ENCODE results near the gene ATP2B2. TPM values are rescaled to one million over a fixed set of nuclear protein-coding genes. Genes with fewer than 3 reads are reported as not detected.

Gene ATP2B2
- total RNA-seq, 2 experiments from 2014 or later, result not detected

DNA sequence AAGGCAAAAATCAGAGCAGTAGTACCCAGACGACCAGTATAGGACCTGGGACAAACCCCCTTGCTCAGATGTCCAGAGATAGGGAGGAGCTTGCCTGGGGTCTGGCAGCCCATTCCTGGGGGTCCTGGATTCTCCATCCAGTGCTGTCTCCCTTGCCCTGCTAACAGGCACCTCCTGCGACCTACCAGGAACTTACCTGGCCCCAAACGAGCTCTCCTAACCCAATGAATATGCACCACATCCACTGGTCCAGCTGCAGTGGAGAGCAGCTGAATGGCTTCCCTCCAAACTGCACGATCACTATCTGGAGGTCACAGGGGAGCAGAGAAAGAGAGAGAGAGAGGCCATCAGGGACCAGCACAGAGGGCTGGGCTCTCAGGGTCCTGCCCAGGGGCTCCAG, 165.3 kb downstream of the ATP2B2 start:
- CTCF ChIA-PET, result interaction anchor here (1.3 to 1.6 kb wide), 2 partner anchors 9 to 398 kb away, joined by 3 read pairs; no protein-coding TSS in a partner anchor
- POLR2A ChIA-PET, result no interaction called here

DNA sequence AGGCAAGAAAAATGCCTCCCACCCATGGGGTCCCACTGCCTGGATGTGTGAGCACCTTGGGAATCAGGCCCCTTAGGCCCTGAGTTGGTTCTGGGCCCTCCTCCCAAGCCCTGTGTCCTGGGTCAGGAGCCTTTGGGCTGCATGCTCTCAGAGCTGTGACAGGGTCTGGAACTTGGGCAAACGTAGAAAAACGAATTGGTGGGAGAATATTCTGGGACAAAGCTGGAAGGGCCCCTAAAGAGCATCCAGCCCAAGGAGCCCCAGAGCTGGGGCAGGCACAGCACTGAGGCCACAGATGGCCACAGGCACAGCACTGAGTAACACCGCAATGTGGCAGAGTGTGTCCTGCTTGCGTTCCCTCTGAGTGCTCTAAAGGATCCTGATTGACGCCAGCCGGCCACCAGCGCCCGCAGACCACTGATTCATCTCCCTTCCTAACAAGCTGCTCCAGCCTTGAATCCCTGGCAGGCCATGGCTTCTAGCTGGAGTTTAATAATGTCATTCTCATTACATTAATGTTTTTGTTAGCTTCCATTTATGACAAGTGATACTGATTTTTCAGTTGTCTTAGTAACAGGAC, 165.9 kb downstream of the ATP2B2 start:
- POLR2A ChIA-PET, result no interaction called here
- CTCF ChIA-PET, result interaction anchor here (1.3 to 1.6 kb wide), 2 partner anchors 8 to 399 kb away, joined by 3 read pairs; no protein-coding TSS in a partner anchor

DNA sequence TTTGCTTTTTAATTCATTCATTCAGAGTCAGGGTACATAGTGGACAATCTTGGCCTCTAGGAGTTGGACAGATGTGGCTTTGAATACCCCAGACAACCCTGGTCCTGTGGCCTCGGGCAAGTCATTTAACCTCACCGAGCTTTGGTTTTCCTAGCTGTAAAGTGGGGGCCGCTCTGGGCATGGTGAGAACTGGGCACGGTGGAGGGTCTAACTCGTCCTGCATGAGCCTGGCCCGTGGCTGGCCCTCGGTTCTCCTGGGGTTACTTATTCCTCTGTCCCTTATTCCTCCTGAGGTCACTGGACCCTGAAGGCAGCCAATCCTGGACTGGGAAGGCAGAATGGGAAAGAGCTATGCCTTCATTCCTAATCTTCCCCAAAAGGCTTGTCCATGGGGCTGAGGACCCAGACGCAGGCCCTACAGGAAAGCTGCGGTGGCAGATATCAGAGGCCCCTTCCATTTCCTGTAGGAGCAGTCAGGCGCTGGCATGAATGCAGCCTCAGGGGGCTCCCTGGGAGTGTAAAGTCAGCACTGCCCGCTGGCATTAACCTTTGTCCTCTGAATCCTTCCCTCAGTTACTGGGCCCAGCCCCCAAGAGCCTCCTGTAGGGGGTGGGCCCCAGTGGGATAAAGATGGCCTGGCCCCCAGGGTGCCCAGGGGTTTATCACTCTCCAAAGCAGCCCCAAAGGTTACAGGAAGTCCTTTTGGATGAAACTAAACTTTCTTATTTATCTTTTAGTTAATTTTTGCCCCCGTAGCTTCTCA, 166.6 kb downstream of the ATP2B2 start:
- ChIA-PET CTCF (interaction anchor here (1.3 kb wide), 1 partner anchor 8 kb away, joined by 3 read pairs; no protein-coding TSS in a partner anchor), POLR2A (no interaction called here)

DNA sequence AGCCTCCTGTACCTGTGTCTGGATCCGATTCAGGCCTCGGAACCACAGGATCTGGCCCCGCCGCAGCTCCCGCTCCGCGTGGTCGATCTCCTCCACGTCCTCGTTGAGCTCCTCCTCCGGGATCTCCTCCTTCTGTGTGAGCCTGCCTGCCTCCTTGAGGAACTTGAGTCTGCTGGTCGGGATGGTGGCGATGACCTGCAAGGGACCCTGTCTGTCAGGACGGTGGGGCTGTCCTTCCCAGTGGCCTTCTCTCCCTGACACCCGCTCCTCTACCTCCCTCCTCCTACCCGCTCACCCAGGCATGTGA, 167.3 kb downstream of the ATP2B2 start:
- POLR2A ChIA-PET, result no interaction called here

DNA sequence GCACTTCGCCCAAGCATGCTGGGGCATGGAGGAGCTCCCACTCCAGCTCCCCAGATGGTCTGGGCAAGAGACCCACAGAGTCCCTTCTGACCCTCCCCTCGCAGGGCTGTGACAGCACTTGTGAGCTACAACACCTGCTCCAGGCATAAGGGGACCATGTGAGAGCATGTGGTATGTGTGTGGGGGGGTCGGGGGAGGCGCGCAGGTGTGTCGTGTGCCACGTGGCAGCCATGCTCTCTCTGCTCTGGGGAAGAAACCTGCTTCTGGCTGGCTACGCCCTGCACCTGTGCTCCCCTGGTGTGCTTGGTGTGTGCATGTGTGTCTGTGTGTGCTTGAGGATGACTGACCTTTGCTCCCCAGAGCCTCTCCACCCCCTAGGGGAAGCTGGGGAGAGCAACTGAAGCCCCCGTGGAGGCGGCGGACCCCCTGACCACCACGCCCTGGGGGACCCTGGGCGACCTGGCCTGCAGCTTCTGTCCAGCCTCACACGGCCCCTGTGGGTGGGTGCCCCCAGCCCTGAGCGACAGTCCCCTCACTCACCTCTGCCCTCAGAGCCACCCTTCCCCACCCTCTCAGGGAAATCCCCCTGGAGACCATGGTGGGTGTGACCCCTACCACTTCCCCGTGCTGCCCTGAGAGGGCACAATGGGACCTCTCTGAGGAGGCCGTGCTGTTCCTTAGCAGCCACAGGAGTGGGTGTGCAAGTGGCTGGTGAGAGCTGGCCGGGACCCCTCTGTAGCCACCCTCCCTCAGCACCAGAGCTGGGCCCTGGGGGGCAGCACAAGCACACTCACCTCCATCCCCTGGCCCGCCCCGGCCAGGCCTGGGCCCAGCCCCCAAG, 167.8 kb downstream of the ATP2B2 start:
- CTCF ChIA-PET, result interaction anchor here (1.4 kb wide), 1 partner anchor 401 kb away, joined by 3 read pairs; no protein-coding TSS in a partner anchor
- POLR2A ChIA-PET, result no interaction called here

More for the DNA sequence above, 167.3 kb downstream of the ATP2B2 start:
- CTCF ChIA-PET, result interaction anchor here (1.4 kb wide), 1 partner anchor 401 kb away, joined by 3 read pairs; no protein-coding TSS in a partner anchor

DNA sequence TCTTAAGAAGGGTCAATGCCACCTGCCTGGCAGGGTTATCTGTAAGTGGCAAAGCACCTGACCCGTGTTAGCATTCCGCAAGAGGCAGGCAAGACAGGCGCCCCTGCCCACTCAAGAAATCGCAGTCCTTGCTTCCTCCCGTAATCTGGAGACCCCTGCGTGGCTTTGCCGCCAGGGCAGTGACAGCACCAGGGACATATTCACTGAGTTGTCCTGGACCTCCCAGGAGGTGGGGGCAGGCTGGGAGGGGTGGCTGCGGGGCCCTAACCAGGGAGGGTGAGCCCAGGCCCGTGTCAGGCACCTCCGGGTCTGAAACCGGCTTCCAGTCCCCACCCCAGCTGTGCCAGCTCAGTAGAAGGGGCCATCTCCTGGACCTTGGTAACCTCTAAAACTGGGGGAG, 168.6 kb downstream of the ATP2B2 start:
- ChIA-PET POLR2A (no interaction called here), CTCF (no interaction called here)

DNA sequence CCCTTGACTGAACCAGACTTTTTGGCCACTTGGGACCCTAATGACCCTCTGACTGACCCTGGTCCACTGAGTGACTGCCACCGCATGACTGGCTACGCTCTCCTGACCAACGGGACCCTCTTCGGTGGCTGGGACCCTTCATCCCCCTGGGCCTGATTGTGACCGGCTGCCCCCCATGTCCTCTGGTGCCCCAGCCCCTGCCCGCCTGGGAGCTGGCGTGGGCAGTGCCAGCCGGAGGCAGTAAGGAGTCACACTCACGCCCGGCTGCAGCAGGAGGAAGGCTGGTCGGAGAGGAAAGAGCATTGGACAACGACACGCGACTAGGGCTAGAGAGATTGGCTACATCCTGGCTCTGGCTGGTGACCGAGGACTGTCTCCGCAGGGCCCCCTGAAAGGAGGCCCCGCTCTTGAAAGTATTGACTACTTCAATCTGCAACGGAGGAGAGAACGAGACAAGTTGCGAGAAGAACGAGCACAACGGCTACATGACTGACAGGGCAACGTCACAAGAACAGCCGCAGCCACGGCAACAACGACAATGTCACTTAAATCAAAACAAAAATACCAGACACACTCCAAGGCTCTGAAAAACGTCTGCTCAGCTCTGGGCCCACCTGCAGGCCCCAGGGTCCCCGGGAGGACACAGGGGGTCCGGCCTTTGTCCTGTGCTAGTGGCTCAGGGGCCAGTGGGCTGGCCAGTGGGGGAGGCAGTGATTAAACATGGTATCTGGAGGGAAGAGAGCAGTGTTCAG, 169.3 kb downstream of the ATP2B2 start:
- ChIA-PET CTCF (no interaction called here), POLR2A (no interaction called here)

DNA sequence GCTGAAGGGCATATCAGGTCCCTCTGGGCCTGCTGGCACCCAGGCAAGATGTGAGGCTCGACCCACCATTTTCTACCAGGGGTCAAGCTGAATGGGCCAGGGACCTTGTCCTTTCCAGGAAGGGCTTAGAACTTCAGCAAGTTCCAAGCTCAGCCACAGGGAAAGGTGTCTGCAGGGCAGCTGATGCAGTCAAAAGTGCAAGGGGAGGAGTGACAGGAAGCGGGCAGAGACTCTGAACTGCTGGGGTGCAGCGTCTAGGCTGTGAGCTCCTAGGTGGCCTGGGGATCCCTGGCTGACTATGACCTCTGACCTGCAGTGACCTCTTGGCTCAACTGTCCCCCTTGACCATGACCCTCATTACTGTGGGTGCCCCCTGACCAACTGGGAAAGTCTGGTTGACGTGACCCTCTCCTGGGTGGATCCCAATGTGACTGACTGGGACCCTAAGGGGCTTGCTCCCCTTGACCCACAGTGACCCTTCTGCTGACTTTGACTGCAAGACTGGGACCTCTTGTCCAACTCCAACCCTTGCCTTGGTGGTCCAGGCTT, 170.1 kb downstream of the ATP2B2 start:
- POLR2A ChIA-PET, result no interaction called here
- CTCF ChIA-PET, result no interaction called here

DNA sequence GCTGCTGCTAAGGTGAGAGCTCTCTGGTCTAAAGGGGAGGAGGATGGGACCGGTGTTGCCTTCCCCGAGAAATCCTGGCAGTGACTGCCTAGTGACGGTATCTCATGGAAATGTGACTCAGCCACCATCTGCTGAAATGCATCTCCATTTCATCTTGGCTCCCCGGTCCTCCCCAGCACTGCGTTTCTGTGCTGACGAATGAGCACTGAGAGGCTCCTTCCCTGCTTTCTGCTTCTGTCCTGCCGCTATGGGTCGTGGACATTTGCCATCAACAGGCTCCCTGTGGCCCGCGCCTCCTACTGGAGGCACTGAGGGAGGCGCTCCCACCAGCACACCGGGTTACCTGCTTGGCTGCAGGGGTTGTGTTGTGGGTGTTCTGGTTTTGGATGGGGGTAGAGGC, 170.9 kb downstream of the ATP2B2 start:
- CTCF ChIA-PET, result no interaction called here
- POLR2A ChIA-PET, result no interaction called here

DNA sequence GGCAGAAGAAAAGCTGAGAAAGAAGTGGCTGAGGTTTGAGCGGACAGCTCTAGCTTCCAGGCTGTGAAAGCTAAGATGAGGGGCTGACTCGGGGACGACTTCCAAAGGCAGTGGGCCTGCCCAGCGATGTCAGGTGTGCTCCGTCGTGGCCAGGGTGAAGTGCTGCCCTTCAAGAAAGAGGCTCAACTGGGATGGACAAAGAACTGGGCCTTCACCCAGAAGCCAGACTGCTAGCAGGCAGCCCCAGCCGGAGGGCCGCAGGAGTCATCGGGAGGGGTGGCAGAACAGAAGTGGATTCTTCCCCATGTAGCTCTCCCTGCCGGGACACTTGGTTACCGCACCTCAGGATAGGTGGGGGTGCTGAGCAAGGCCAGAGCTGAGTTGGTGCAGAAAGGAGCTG, 171.3 kb downstream of the ATP2B2 start:
- CTCF ChIA-PET, result no interaction called here
- POLR2A ChIA-PET, result no interaction called here

DNA sequence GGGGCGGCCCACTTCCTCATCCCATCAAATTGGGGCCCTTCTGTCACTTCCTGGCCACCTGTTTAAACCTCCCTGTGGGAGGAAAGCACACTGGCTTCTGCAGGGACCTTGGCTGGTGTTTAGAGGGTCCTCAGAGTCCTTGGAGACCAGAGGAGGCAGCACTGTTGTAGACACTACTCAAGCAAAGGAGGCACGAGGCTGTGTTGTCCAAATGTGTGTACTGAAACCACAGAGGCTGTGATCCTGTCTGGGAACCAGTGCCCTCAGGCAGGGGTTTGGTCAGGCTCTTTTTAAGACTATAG, 172.1 kb downstream of the ATP2B2 start:
- CTCF ChIA-PET, result no interaction called here

DNA sequence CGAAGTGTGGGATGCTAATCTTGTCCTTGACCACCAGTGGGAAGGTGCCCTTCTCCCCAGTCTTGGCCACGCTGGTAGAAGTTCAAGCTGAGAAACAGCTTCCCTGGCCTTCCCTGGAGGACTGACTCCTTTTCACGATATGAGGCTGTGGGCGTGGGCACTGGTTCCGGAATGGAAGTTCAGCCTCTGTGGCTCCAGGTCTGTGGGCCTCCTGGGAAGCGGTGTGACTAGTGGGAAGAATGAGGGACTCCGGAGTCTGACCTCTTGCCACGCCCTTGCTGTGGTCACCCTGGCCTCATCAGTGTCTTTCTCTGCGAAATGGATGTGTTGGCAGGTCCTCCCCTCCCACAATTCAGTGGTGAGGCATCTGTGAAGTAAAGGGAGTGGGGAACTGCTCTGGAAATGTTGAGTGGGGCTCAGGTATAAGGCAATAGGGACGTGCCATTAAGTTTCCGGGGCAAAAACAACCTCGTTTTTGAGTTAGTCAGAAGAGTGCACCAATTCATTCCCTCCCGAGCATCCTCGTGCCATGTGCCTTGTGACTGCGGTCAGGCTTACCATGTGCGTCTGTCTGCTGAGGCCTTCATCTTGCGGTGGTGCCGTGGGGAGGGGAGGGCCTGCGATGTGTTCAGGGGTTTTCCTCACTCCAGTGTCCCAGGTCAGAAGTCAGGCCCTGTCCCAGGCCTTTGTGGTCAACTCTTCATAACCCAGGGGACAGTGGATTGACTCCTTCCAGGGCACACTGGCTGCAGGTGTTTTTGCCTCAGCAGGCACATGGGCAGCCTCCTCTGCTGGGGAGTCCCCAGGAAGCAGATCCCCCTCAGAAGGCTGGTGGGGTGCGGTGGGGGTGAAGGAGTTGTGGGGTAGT, 172.7 kb downstream of the ATP2B2 start:
- CTCF ChIA-PET, result no interaction called here
- POLR2A ChIA-PET, result no interaction called here

More for the DNA sequence above, 172.1 kb downstream of the ATP2B2 start:
- POLR2A ChIA-PET, result no interaction called here

DNA sequence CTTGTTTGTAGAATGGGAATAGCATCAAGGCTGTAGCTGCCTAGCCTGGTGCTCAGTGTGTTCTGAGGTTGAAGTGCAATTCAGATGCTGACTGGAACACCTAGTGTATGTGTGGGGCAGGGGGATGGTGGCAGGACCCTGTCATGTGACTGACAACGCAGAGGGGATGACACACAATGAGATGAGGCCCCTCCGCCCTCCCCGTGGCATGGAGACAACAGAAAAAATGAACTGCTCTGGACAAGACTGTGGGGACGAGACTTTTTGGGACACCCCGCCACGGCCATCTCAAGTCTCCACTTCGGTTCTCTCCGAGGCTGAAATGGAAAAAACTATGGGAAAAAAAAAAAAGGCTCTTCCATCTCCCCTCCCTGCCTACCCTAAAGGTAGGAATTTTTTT, 174.1 kb downstream of the ATP2B2 start:
- ChIA-PET CTCF (interaction anchor here (1.2 to 1.5 kb wide), 2 partner anchors 8 to 13 kb away, joined by 3 to 5 read pairs; no protein-coding TSS in a partner anchor), POLR2A (no interaction called here)

DNA sequence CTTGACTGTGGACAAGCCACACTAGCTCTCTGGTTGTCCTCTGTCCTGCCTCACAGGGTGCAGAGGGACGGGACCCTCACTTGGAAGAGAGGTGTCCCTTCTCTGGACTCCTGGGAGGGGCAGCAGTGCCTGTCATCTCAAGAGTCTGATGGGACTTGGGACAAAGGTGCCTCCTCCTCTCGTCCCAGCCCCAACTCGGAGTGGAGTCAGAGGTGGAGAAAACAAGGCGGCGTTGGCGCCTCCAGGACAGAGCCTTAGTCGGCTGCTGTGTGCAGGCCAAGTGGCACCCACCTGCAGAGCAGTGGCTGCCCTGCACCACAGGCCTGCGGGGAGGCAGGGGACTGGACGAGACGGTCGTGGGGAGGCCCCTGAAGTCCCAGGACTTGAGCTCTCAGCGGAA, 175.1 kb downstream of the ATP2B2 start:
- ChIA-PET POLR2A (no interaction called here), CTCF (interaction anchor here (1.2 to 1.5 kb wide), 2 partner anchors 9 to 14 kb away, joined by 3 to 5 read pairs; no protein-coding TSS in a partner anchor)

DNA sequence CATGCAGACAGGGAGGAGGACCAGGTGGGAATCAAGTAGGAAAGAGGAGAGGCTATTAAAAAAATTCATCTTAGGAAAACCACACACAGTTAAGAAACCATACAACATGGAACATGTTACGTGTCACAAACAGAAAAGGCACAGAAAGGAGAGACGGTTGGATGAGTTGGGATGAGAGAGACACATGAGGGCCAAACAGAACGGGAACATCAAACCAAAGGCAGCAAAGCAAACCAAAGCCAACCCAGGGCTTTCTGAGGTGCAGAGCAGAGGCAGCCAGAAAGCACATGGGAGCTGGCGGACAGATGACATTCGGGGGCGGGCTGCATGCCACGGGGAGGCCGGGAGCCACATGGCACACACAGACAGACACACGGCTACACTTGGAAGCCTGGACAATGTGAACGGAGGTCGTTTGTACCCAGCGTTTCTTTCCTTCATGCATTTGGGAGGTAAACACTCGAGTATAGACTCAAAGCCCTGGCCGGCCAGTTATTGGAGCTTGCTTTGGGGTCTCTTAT, 175.8 kb downstream of the ATP2B2 start:
- POLR2A ChIA-PET, result no interaction called here
- CTCF ChIA-PET, result no interaction called here

DNA sequence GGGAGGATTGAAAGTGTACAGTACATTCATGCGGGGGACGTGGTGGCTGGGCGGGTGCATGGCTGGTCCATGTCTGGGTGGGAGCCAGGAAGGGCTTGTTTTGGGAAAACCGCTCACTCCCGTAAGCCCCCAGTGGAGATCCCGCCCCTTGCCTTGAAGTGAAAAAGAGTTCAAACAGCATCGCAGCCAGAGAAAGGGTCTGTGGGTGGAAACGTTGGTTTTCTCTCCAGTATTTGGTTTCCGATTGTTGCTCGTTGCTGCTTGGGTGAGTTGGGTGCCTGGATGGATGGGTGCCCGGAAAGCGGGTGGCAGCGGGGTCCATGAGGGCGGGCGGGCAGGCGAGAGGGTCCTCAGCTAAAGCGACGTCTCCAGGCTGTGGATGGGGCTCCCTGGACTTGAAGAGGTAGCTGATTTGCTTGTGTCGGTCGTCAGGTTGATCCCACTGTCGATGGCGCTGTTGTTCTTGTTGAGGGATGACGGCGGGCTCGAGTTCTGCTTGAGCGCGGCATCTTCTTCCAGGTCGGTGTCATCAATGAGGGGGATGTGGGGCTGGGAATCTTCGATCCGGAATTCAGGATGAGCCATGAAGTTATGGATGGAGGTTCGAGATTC, 176.8 kb downstream of the ATP2B2 start:
- CTCF ChIA-PET, result interaction anchor here (1.0 kb wide), 1 partner anchor 15 kb away, joined by 3 read pairs; no protein-coding TSS in a partner anchor
- POLR2A ChIA-PET, result no interaction called here

DNA sequence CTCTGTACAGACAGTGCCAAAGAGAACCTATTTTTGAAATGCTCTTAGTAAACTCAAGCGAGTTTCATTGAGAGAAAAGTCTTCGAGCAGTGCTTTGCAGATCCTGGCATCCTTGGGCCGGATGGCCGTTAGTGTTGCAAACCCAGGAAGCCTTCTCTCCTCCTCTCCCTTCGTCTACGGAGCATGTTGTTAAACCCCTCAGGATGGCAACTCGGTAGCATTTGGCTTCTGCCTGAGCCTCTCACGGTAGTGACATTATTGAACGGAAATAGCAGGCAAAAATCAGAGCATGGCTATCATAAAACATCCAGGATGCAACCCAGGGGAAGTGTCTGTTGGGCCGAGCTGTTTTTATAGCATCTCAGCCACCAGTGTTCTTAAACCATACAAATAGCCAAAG, 177.8 kb downstream of the ATP2B2 start:
- POLR2A ChIA-PET, result no interaction called here
- CTCF ChIA-PET, result interaction anchor here (1.0 kb wide), 1 partner anchor 16 kb away, joined by 3 read pairs; no protein-coding TSS in a partner anchor

DNA sequence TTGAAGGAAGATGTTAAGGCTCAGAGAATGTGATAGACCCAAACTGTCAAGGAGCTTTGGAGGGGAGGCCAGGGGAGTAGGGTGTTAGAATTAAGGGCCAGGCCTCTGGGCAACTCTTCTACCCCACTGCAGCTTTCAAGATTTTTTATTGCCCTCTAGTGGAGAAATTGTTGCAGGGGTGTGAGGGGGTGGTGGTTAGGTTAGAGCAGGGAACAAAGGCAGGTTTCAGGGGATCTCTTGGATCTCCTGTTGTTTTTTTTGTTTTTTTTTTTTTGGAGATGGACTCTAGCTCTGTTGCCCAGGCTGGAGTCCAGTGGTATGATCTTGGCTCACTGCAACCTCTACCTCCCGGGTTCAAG, 183.1 kb downstream of the ATP2B2 start:
- ChIA-PET CTCF (interaction anchor here (0.6 to 1.0 kb wide), 4 partner anchors 13 to 868 kb away, joined by 3 to 4 read pairs (median 3); no protein-coding TSS in a partner anchor), POLR2A (no interaction called here)
